HAP-1 (cell line): ENCODE data around the gene RNPS1.
A peak's percentile ranks its signal among the peaks of the same experiment; 100 is the strongest.

Experiments used
- DNase-seq, 2 experiments: peaks; one replicate each; pipeline ENCODE4 v3.0.0-alpha.2; 2016 to 2020; ENCODE audit warnings: low spot score in 2 of 2
- H3K27me3 ChIP-seq: fragments of 250-450 bp; sonication (Bioruptor Pico); 2 replicates; pipeline ENCODE4 v1.5.1; 2020; ENCODE audit warnings: low read depth, mild to moderate bottlenecking, moderate library complexity
- H3K36me3 ChIP-seq: fragments of 250-450 bp; sonication (Bioruptor Pico); replicated peaks from 2 replicates; pipeline ENCODE4 v1.5.1; 2020; ENCODE audit warnings: mild to moderate bottlenecking
- H3K4me1 ChIP-seq: fragments of 250-450 bp; sonication (Bioruptor Pico); 2 replicates; pipeline ENCODE4 v1.5.1; 2020; ENCODE audit warnings: mild to moderate bottlenecking
- H3K4me3 ChIP-seq: fragments of 250-450 bp; sonication (Bioruptor Pico); 2 replicates; pipeline ENCODE4 v1.5.1; 2020; ENCODE audit warnings: mild to moderate bottlenecking, moderate library complexity
- H3K9me3 ChIP-seq: fragments of 250-450 bp; sonication (Bioruptor Pico); 2 replicates; pipeline ENCODE4 v1.5.1; 2020; ENCODE audit warnings: mild to moderate bottlenecking, moderate library complexity
- in situ Hi-C: fragments of 300-500 bp; cut with MboI; formaldehyde crosslinking; loops from 3 replicates; pipeline ENCODE4 v1.14.3; 2020; ENCODE audit warnings: low sequenced_read_pairs, inconsistent platforms, mixed read lengths

RNPS1 gene

GRCh38 chr16:2204416-2205103 is 63.4 kb downstream of the RNPS1 start:
- H3K9me3 ChIP-seq, result no peaks in the 10 kb centered on the region
- H3K36me3 ChIP-seq, result peaks cover 33% of the 10 kb centered on the region
- no peaks in the 10 kb centered on the region for H3K27me3 ChIP-seq
- in situ Hi-C loops, result no loop called here
- DNase-seq, result no peak
- peak overlapping the region; percentile 100 for H3K4me3 ChIP-seq
- H3K4me1 ChIP-seq, result peaks cover 8% of the 10 kb centered on the region
